GM12878 (cell line): ENCODE measurements around the gene ZNF213. TPM values are rescaled to one million over a fixed set of nuclear protein-coding genes. Genes with fewer than 3 reads are reported as not detected.

Experiments
- ATAC-seq: fragments of 200-7000 bp; cut with Tn5 transposase; 3 replicates; pipeline ENCODE4 v1.9.1; 2020; ENCODE audit warnings: mild to moderate bottlenecking, moderate library complexity
- BruUV-seq: library from RNA; stranded (reverse); fragments of 400-500 nt; replicated peaks from 2 replicates; lab custom pipeline; 2021; lab: Mats Ljungman, UMichigan
- CTCF ChIA-PET: fragments of 300-600 bp; sonication (Branson Sonifier 250); formaldehyde crosslinking; extraction: SDS; loops from one replicate; lab custom pipeline; 2021; ENCODE audit warnings: inconsistent platforms; lab: Yijun Ruan, JAX
- POLR2A ChIA-PET: fragments of 350-600 bp; formaldehyde crosslinking; extraction: SDS; loops from one replicate; lab custom pipeline; 2021; ENCODE audit warnings: inconsistent platforms; lab: Charles Lee
- RAD21 ChIA-PET: fragments of 300-600 bp; sonication (Branson Sonifier 250); formaldehyde crosslinking; loops from one replicate; lab custom pipeline; 2023; ENCODE audit warnings: antibody characterized with exemption; ENCODE audit not compliant: unreplicated experiment; lab: Charles Lee
- SMC1A ChIA-PET: fragments of 300-600 bp; sonication (Branson Sonifier 250); formaldehyde crosslinking; loops from one replicate; lab custom pipeline; 2023; ENCODE audit not compliant: unreplicated experiment, uncharacterized antibody; lab: Charles Lee
- DNase-seq: peaks from one replicate; pipeline ENCODE4 v3.0.0-alpha.2; 2011; ENCODE audit warnings: low read depth, low spot score
- FAIRE-seq: peaks from 3 replicates; lab custom pipeline; 2011; peaks lifted over from hg19 to GRCh38; lab: Jason Lieb, UNC
- H2AFZ ChIP-seq: 2 replicates; pipeline ENCODE4 v1.6.0; 2011; ENCODE audit warnings: low read depth, low read length, control low read depth; ENCODE audit not compliant: control insufficient read depth
- H3K27ac ChIP-seq: 2 replicates; pipeline ENCODE4 v1.5.1; 2011; ENCODE audit warnings: control low read depth; ENCODE audit not compliant: control insufficient read depth, insufficient read depth
- H3K27me3 ChIP-seq, 2 experiments: replicated peaks in 1 of 2; 2 replicates each; pipeline versions ENCODE4 v1.6.0 to v1.6.1; 2011; ENCODE audit warnings: low read length in 1 of 2; ENCODE audit not compliant: control insufficient read depth in 2 of 2, insufficient read depth in 2 of 2
- H3K36me3 ChIP-seq, 2 experiments: 2 replicates each; pipeline ENCODE4 v1.5.1; 2011; ENCODE audit warnings: low read length in 1 of 2; ENCODE audit not compliant: control insufficient read depth in 2 of 2, insufficient read depth in 2 of 2
- H3K4me1 ChIP-seq: 2 replicates; pipeline ENCODE4 v1.6.1; 2011; ENCODE audit warnings: mild to moderate bottlenecking, low read length, moderate library complexity, mixed read lengths; ENCODE audit not compliant: control insufficient read depth, insufficient read depth
- H3K4me2 ChIP-seq: 2 replicates; pipeline ENCODE4 v1.6.0; 2011; ENCODE audit warnings: control low read depth; ENCODE audit not compliant: control insufficient read depth, insufficient read depth
- H3K4me3 ChIP-seq: fragments of 200-600 bp; sonication (generic); 2 replicates; pipeline ENCODE4 v1.5.1; 2016
- H3K79me2 ChIP-seq: 2 replicates; pipeline ENCODE4 v1.6.0; 2011; ENCODE audit warnings: low read length; ENCODE audit not compliant: control insufficient read depth, insufficient read depth
- H3K9ac ChIP-seq: 2 replicates; pipeline ENCODE4 v1.8.0; 2011; ENCODE audit warnings: low read length, control low read depth, mixed read lengths; ENCODE audit not compliant: control insufficient read depth, insufficient read depth
- H3K9me3 ChIP-seq: replicated peaks from 3 replicates; pipeline ENCODE4 v1.5.1; 2011; ENCODE audit warnings: mild to moderate bottlenecking, low read length; ENCODE audit not compliant: control insufficient read depth, insufficient read depth
- H4K20me1 ChIP-seq: 2 replicates; pipeline ENCODE4 v1.6.0; 2011; ENCODE audit not compliant: control insufficient read depth, insufficient read depth
- BMI1 ChIP-seq: fragments of 450-650 bp; IDR thresholded peaks from 2 replicates; pipeline ENCODE4 v1.6.1; 2016; ENCODE audit warnings: mild to moderate bottlenecking, moderate library complexity, borderline replicate concordance
- IKZF1 ChIP-seq: fragments of 450-650 bp; conservative IDR thresholded peaks from 2 replicates; pipeline ENCODE4 v1.6.1; 2017; ENCODE audit warnings: antibody characterized with exemption, mild to moderate bottlenecking
- JUNB ChIP-seq: IDR thresholded peaks from 2 replicates; pipeline ENCODE4 v1.6.1; 2016; ENCODE audit warnings: antibody characterized with exemption, mild to moderate bottlenecking
- NBN ChIP-seq: fragments of 450-650 bp; IDR thresholded peaks from 2 replicates; pipeline ENCODE4 v1.6.1; 2016
- PKNOX1 ChIP-seq: fragments of 450-650 bp; IDR thresholded peaks from 2 replicates; pipeline ENCODE4 v1.6.1; 2016; ENCODE audit warnings: mild to moderate bottlenecking
- POLR2A ChIP-seq: IDR thresholded peaks from 2 replicates; pipeline ENCODE4 v1.6.1; 2011; ENCODE audit warnings: low read depth, mild to moderate bottlenecking, low read length
- SKIL ChIP-seq: fragments of 450-650 bp; IDR thresholded peaks from 2 replicates; pipeline ENCODE4 v1.6.1; 2017; ENCODE audit warnings: mild to moderate bottlenecking, low read depth, inconsistent platforms; ENCODE audit not compliant: poor library complexity, severe bottlenecking
- YY1 ChIP-seq: IDR thresholded peaks from 2 replicates; pipeline ENCODE4 v1.6.1; 2011; ENCODE audit warnings: low read depth, mild to moderate bottlenecking, low read length
- ZNF384 ChIP-seq: IDR thresholded peaks from 2 replicates; pipeline ENCODE4 v1.6.1; 2012; ENCODE audit warnings: low read depth, mild to moderate bottlenecking, low read length, improper control_type of control experiment, borderline replicate concordance
- WGBS: methylation state at CpG from one replicate; pipeline ENCODE4 v1.1.6; 2016; ENCODE audit warnings: low lambda C conversion rate; ENCODE audit not compliant: insufficient replicate concordance, insufficient coverage; ENCODE audit errors: missing lambda C conversion rate; 5-methylcytosine and 5-hydroxymethylcytosine counted together
- in situ Hi-C: fragments of 300-500 bp; cut with MboI; formaldehyde crosslinking; loops from 9 replicates; pipeline ENCODE4 v1.14.3; 2018; ENCODE audit warnings: mixed read lengths
- intact Hi-C: fragments of 100-400 bp; cut with micrococcal nuclease; formaldehyde crosslinking; loops from one replicate; pipeline ENCODE4 v1.14.2; 2022; ENCODE audit not compliant: unreplicated experiment
- polyA plus RNA-seq, 11 experiments: library from polyadenylated mRNA; depleted of rRNA in 4 of 11; unstranded in 6 of 11; stranded (reverse) in 5 of 11; fragments of >200 nt; fragmentation: Nextera tagmentation in 4 of 11; fragmentation: Illumina TruSeq in 1 of 11; extraction: Ambion mirVana in 4 of 11; extraction: Trizol in 1 of 11; gene quantifications; 1 replicate in 1 of 11; 2 replicates in 10 of 11; pipeline versions ENCODE4 v1.2.1 to v1.2.3, GENCODE V29; 2011 to 2016; ENCODE audit warnings: inconsistent platforms in 2 of 11, missing spikeins in 2 of 11, low read depth in 1 of 11
- total RNA-seq, 4 experiments: library from RNA; depleted of rRNA in 3 of 4; stranded (reverse); fragments of >200 nt in 3 of 4; fragmentation: Illumina TruSeq in 1 of 4; extraction: Trizol in 1 of 4; gene quantifications; 2 replicates each; pipeline versions ENCODE4 v1.2.1 to v1.2.3, GENCODE V29; 2013 to 2021

ZNF213 gene
- total and polyA plus RNA-seq, 10 of the 15 experiments (the other 5 are each of a cell fraction or from before 2014, with no cell fraction given): 0.53 to 9.4 (median 1.1) TPM

- H3K36me3 ChIP-seq: no peaks in the 10 kb centered on the region
- H2AFZ ChIP-seq: peak overlapping the region; percentile 83
- no peaks in the 10 kb centered on the region for H3K9me3 ChIP-seq
- H3K9ac ChIP-seq: no peak overlapping the region
- H3K27me3 ChIP-seq: no peaks in the 10 kb centered on the region
- H3K4me2 ChIP-seq: peak overlapping the region; percentile 95
- ATAC-seq: peak; percentile 92
- H3K4me1 ChIP-seq: peaks cover 29% of the 10 kb centered on the region
- peak; percentile 66 for FAIRE-seq
- in situ Hi-C loops (loop anchor here (5.0 kb wide), 1 partner anchor 38 kb away; no protein-coding TSS in a partner anchor), intact Hi-C loops (loop anchor here (2.0 kb wide), 1 partner anchor 23 kb away; no protein-coding TSS in a partner anchor)
- ChIA-PET SMC1A (interaction anchor here (7.4 kb wide), 1 partner anchor 29 kb away, joined by 67 read pairs; no protein-coding TSS in a partner anchor), CTCF (interaction anchor here (1.1 to 21.2 kb wide), 6 partner anchors 17 to 68 kb away, joined by 3 to 396 read pairs (median 10); no protein-coding TSS in a partner anchor), POLR2A (interaction anchor here (0.7 to 2.0 kb wide), 7 partner anchors 23 to 239 kb away, joined by 3 to 8 read pairs (median 3); no protein-coding TSS in a partner anchor), RAD21 (interaction anchor here (5.0 kb wide), 1 partner anchor 29 kb away, joined by 38 read pairs; no protein-coding TSS in a partner anchor)
- WGBS: 22% methylated on average over 25 of the region's 39 CpGs
- DNase-seq: no peak
- no peaks in the 10 kb centered on the region for H3K79me2 ChIP-seq
- H3K27ac ChIP-seq: no peak overlapping the region
- no peaks in the 10 kb centered on the region for H4K20me1 ChIP-seq
- peak overlapping the region; percentile 35; the same call in 1 of the 2 replicates for H3K4me3 ChIP-seq
- TF ChIP-seq JUNB (no peak), NBN (0 out of 2 replicates have a peak, but pooled peaks have one; percentile 51), ZNF384 (peak; percentile 86), IKZF1 (no peak), SKIL (peak; percentile 69), POLR2A (peak; percentile 39; the same call in 1 of the 2 replicates), YY1 (peak; percentile 93), BMI1 (no peak), PKNOX1 (peak; percentile 34; the same call in 1 of the 2 replicates)
- BruUV-seq: no TSS peak
These were observed 34.9 kb upstream of the ZNF213 start for GRCh38 chr16:3099732-3100499.
